GM13976 (cell line): ENCODE measurements around the gene GTPBP3.

ENCODE experiments used
- DNase-seq: peaks from one replicate; pipeline ENCODE4 v3.0.0; 2012; ENCODE audit warnings: low spot score
- CTCF ChIP-seq: IDR thresholded peaks from 2 replicates; pipeline ENCODE4 v1.5.1; 2012; ENCODE audit warnings: borderline replicate concordance, mild to moderate bottlenecking; ENCODE audit not compliant: insufficient read depth; ENCODE audit errors: extremely low read depth, missing control alignments, control extremely low read depth
- in situ Hi-C: fragments of 300-500 bp; cut with MboI; formaldehyde crosslinking; loops from one replicate; pipeline ENCODE4 v1.12.0; 2022; ENCODE audit warnings: low sequenced_read_pairs, mixed read lengths, inconsistent platforms; ENCODE audit not compliant: unreplicated experiment

GTPBP3 gene

GRCh38 chr19:17347361-17347760, 10.0 kb downstream of the GTPBP3 start:
- no peak for TF ChIP-seq CTCF
- peak; percentile 29 for DNase-seq
- in situ Hi-C loops: loop anchor here (5.0 kb wide), 1 partner anchor 40 kb away; no protein-coding TSS in a partner anchor

GRCh38 chr19:17347877-17348276, 10.5 kb downstream of the GTPBP3 start:
- in situ Hi-C loops: loop anchor here (5.0 kb wide), 1 partner anchor 39 kb away; no protein-coding TSS in a partner anchor
- peak; percentile 32 for DNase-seq
- TF ChIP-seq CTCF: no peak

GRCh38 chr19:17348700-17349099, 11.3 kb downstream of the GTPBP3 start:
- peak; percentile 21 for DNase-seq
- no peak for TF ChIP-seq CTCF
- in situ Hi-C loops: loop anchor here (5.0 kb wide), 1 partner anchor 39 kb away; no protein-coding TSS in a partner anchor

- DNase-seq: no peak
- no peak for TF ChIP-seq CTCF
- in situ Hi-C loops: no loop called here
Observed at GRCh38 chr19:17351815-17352435, 14.6 kb downstream of the GTPBP3 start.

GRCh38 chr19:17352608-17353280, 15.4 kb downstream of the GTPBP3 start:
- no peak for DNase-seq
- TF ChIP-seq CTCF: no peak
- in situ Hi-C loops: no loop called here

- in situ Hi-C loops: no loop called here
- no peak for DNase-seq
- TF ChIP-seq CTCF: no peak
Observed at GRCh38 chr19:17353386-17353785, 16.0 kb downstream of the GTPBP3 start.
